AG09309 (cell line): ENCODE measurements around the gene PRR19.

Experiments
- DNase-seq: peaks from one replicate; pipeline ENCODE4 v3.0.0-alpha.2; 2010; ENCODE audit warnings: low read depth
- H3K4me3 ChIP-seq: 2 replicates; pipeline ENCODE4 v1.5.1; 2011; ENCODE audit warnings: mild to moderate bottlenecking, low read depth, low read length, moderate library complexity; ENCODE audit not compliant: control insufficient read depth
- CTCF ChIP-seq: IDR thresholded peaks from 2 replicates; pipeline ENCODE4 v1.5.1; 2011; ENCODE audit warnings: mild to moderate bottlenecking, low read depth, low read length, inconsistent platforms; ENCODE audit not compliant: insufficient read depth, control insufficient read depth; ENCODE audit errors: missing control alignments

The PRR19 gene

DNA sequence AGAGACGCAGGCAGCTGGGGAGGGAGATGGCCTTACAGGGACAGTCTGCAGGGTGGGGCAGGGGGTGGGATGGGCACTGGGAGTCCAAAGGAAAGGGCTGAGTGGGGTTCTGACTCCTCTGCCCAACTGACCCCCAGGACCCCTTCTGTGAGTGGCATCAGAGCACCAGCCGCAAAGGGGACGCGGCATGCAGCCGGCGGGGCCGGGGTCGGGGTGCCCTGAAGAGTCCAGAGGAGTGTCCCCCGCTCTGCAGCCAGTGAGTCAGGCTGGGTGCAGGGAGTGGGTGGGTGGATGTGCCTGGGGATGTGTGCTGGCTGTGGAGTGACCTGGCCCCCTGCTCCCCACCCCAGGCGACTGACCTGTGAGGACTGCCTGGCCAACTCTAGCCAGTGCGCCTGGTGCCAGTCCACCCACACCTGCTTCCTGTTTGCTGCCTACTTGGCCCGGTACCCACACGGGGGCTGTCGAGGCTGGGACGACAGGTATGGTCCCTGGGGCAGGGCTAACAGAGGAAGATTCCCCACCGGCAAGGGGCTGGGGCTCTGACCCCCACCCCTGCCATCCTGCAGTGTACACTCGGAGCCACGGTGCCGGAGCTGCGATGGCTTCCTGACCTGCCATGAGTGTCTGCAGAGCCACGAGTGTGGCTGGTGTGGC, 49.3 kb downstream of the PRR19 start:
- no peak overlapping the region for H3K4me3 ChIP-seq
- DNase-seq = no peak
- no peak for TF ChIP-seq CTCF

DNA sequence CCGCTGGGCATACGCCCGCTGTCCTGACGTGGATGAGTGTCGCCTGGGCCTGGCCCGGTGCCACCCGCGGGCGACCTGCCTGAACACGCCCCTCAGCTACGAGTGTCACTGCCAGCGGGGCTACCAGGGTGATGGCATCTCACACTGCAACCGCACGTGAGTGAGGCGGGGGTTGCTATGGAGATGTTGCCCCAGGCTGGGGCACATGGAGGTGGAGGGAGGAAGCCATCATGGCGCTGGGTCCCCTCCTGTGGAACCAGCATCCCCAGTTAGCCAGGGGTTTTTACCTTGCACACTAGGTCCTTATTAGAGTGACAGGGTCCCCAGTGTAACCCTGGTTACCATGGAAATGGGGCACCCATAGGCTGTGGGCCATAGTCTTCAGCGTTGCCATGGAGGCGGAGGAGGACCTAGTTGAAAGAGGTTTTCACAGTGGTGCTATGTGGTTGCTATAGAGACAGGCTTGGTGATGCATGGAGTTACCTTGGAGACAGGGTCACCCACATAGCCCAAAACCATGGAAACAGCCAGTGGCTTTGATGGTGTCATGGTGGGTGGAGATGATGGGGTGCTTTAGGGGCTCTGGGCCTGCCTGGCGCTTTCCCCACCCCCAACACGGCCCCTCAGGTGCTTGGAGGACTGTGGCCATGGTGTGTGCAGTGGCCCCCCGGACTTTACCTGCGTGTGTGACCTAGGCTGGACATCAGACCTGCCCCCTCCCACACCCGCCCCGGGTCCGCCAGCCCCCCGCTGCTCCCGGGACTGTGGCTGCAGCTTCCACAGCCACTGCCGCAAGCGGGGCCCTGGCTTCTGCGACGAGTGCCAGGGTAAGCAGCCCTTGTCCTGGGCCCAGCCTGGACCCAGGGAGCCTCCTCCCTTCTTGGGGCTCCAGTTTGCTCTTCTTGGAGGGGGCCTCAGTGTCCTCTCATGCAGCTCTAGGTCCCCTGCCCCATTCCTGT, 50.6 kb downstream of the PRR19 start:
- no peak overlapping the region for H3K4me3 ChIP-seq
- DNase-seq = no peak
- TF ChIP-seq CTCF = no peak

- TF ChIP-seq CTCF = no peak
- DNase-seq = no peak
- H3K4me3 ChIP-seq = no peak overlapping the region
Observed at GRCh38 chr19:42353341-42354015, 51.5 kb downstream of the PRR19 start.

DNA sequence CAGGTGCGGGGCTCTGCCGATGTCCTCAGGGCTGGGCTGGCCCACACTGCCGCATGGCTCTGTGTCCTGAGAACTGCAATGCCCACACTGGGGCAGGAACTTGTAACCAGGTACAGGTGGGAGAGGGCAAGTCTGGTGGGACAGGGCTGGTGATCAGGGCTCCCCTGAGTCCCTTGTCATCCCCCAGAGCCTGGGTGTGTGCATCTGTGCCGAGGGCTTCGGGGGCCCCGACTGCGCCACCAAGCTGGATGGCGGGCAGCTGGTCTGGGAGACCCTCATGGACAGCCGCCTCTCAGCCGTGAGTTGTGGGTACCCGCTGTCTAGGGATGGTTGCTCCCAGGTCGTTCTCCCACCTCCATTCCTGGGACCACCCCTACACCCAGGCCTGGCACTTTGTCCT, 54.0 kb downstream of the PRR19 start:
- no peak overlapping the region for H3K4me3 ChIP-seq
- TF ChIP-seq CTCF = no peak
- no peak for DNase-seq

DNA sequence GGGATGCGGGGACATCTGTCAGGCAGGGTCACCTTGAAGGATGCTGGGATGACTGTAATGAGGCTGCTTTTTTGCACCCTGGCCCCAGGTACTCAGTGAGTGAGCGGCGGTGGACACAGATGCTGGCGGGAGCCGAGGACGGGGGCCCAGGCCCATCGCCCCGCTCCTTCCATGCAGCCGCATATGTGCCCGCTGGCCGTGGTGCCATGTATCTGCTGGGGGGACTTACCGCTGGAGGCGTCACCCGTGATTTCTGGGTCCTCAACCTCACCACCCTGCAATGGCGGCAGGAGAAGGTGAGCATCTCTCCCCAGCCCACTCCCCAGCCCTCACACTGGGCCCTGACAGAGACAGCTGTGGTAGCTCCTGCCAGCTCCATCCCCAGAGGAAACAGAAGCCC, 54.8 kb downstream of the PRR19 start:
- no peak for TF ChIP-seq CTCF
- no peak for DNase-seq
- H3K4me3 ChIP-seq = no peak overlapping the region

DNA sequence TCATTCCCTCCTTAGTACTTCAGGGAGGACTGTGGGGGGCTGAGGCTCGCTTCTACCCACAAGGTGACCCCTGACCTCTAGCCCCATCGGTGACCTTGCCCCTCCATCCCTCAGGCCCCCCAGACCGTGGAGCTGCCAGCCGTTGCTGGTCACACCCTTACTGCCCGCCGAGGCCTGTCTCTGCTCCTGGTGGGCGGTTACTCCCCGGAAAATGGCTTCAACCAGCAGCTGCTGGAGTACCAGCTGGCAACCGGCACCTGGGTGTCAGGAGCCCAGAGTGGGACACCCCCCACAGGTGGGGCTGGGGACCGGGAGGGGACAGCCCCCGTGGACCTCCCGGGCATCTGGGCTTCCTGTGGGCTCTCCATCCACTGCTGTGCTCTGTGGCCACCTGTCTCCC, 55.4 kb downstream of the PRR19 start:
- no peak for DNase-seq
- TF ChIP-seq CTCF = no peak
- H3K4me3 ChIP-seq = no peak overlapping the region
